ENCODE data around the gene IFNL4. TPM values are rescaled to one million over a fixed set of nuclear protein-coding genes. Genes with fewer than 3 reads are reported as not detected.

Gene IFNL4
- polyA plus RNA-seq, 3 donors = not detected

DNA sequence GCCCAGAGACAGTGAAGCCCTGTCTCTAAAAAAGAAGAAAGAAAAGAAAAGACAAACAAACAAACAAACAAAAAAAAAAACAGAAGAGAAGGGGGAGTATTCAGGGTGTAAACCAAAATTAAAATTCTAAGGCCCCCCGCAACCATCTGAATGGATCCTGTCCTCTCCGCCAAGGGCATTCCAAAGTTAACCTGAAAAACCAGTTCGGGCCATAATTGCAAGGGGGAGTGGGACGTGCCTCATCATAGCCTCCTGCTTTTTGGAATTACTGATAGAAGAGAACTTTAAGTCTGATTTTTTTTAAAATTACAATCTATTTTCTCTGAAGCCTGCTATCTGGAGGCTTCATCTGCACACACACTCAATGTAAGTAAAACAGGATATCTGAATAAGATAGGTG, 13.8 kb upstream of the IFNL4 start:
- H3K27me3 ChIP-seq (ENCODE audit: control insufficient read depth in 2 of 2, insufficient read depth in 2 of 2, low read length in 2 of 2) = peaks cover 25 to 41% of the 10 kb centered on the region in 2 donors
- intact Hi-C loops (cut with micrococcal nuclease) = no loop called here
- TF ChIP-seq, protein P1, sequence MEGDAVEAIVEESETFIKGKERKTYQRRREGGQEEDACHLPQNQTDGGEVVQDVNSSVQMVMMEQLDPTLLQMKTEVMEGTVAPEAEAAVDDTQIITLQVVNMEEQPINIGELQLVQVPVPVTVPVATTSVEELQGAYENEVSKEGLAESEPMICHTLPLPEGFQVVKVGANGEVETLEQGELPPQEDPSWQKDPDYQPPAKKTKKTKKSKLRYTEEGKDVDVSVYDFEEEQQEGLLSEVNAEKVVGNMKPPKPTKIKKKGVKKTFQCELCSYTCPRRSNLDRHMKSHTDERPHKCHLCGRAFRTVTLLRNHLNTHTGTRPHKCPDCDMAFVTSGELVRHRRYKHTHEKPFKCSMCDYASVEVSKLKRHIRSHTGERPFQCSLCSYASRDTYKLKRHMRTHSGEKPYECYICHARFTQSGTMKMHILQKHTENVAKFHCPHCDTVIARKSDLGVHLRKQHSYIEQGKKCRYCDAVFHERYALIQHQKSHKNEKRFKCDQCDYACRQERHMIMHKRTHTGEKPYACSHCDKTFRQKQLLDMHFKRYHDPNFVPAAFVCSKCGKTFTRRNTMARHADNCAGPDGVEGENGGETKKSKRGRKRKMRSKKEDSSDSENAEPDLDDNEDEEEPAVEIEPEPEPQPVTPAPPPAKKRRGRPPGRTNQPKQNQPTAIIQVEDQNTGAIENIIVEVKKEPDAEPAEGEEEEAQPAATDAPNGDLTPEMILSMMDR (IDR thresholded peaks at IDR 0.05) = no peak
- H3K9ac ChIP-seq (ENCODE audit: insufficient read depth, low read length, poor library complexity, severe bottlenecking) = no peak overlapping the region
- H3K9me3 ChIP-seq (replicated peaks in 1 of 2; ENCODE audit: control insufficient read depth in 1 of 2, insufficient read depth in 1 of 2, low read length in 2 of 2) = no peaks in the 10 kb centered on the region
- no CpG with 5 or more reads among the region's 4 CpGs for WGBS (ENCODE audit: insufficient coverage)
- H3K4me2 ChIP-seq (replicated peaks; ENCODE audit: extremely low read depth, low read length, poor library complexity, severe bottlenecking) = no peak overlapping the region
- Mint-ChIP-seq H3K27ac (peak overlapping the region in 1 of 7 donors; percentile 33), H3K4me3 (peak overlapping the region in 1 of 2 donors; percentile 39), H3K9me3 (peaks cover 0 to 7% (median 0%) of the 10 kb centered on the region in 7 donors), H3K4me1 (no peaks in the 10 kb centered on the region), H3K36me3 (no peaks in the 10 kb centered on the region), H3K27me3 (ENCODE audit: low read depth in 3 of 3) (peaks cover 41 to 49% (median 43%) of the 10 kb centered on the region in 3 donors)
- no peaks in the 10 kb centered on the region for H3K79me2 ChIP-seq (ENCODE audit: insufficient read depth, low read length)
- no peak overlapping the region for H3K27ac ChIP-seq (ENCODE audit: low read depth in 1 of 2, low read length in 2 of 2)
- H4K20me1 ChIP-seq (ENCODE audit: insufficient read depth, low read length) = no peaks in the 10 kb centered on the region
- DNase-seq = no peak
- H3K36me3 ChIP-seq (replicated peaks in 1 of 2; ENCODE audit: control insufficient read depth in 1 of 2, insufficient read depth in 2 of 2, low read length in 2 of 2) = no peaks in the 10 kb centered on the region
- H2AFZ ChIP-seq (ENCODE audit: insufficient read depth, low read depth, low read length, poor library complexity, severe bottlenecking) = no peak overlapping the region
- no peak overlapping the region for H3K4me3 ChIP-seq (replicated peaks in 1 of 3; ENCODE audit: low read depth in 2 of 3, low read length in 3 of 3)
- H3K4me1 ChIP-seq (ENCODE audit: control insufficient read depth in 1 of 2, insufficient read depth in 2 of 2, low read length in 2 of 2) = no peaks in the 10 kb centered on the region

DNA sequence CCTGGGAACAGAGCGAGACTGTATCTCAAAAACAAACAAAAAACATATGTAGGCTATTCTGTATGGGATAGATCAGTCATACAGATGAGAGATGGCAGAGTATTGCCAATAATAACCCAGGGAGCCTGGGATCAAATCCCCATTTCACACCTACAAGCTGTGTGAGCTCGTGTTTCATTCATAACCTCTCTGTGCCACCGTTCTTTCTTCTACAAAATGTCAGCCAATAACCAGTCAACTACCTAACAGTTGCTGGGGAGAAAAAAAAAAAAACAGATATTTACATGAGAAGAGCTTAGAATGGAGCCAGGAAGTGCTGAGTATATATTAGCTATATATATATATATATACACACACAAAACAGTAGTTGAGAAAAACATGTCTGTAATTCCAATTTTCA, 13.0 kb upstream of the IFNL4 start:
- Histone ChIP-seq H3K4me2 (replicated peaks; ENCODE audit: extremely low read depth, low read length, poor library complexity, severe bottlenecking) (no peak overlapping the region), H3K4me3 (replicated peaks in 1 of 3; ENCODE audit: low read depth in 2 of 3, low read length in 3 of 3) (no peak overlapping the region), H3K9ac (ENCODE audit: insufficient read depth, low read length, poor library complexity, severe bottlenecking) (no peak overlapping the region), H2AFZ (ENCODE audit: insufficient read depth, low read depth, low read length, poor library complexity, severe bottlenecking) (no peak overlapping the region), H3K27ac (ENCODE audit: low read depth in 1 of 2, low read length in 2 of 2) (no peak overlapping the region), H3K79me2 (ENCODE audit: insufficient read depth, low read length) (no peaks in the 10 kb centered on the region), H3K36me3 (replicated peaks in 1 of 2; ENCODE audit: control insufficient read depth in 1 of 2, insufficient read depth in 2 of 2, low read length in 2 of 2) (no peaks in the 10 kb centered on the region), H3K27me3 (ENCODE audit: control insufficient read depth in 2 of 2, insufficient read depth in 2 of 2, low read length in 2 of 2) (peaks cover 25 to 41% of the 10 kb centered on the region in 2 donors), H4K20me1 (ENCODE audit: insufficient read depth, low read length) (no peaks in the 10 kb centered on the region), H3K9me3 (replicated peaks in 1 of 2; ENCODE audit: control insufficient read depth in 1 of 2, insufficient read depth in 1 of 2, low read length in 2 of 2) (no peaks in the 10 kb centered on the region), H3K4me1 (ENCODE audit: control insufficient read depth in 1 of 2, insufficient read depth in 2 of 2, low read length in 2 of 2) (no peaks in the 10 kb centered on the region)
- Mint-ChIP-seq H3K4me3 (no peak overlapping the region), H3K9me3 (peaks cover 0 to 8% (median 0%) of the 10 kb centered on the region in 7 donors), H3K27ac (no peak overlapping the region), H3K27me3 (ENCODE audit: low read depth in 3 of 3) (peaks cover 36 to 47% (median 39%) of the 10 kb centered on the region in 3 donors), H3K36me3 (no peaks in the 10 kb centered on the region), H3K4me1 (no peaks in the 10 kb centered on the region)
- TF ChIP-seq, protein P1 (IDR thresholded peaks at IDR 0.05) = no peak
- WGBS (ENCODE audit: insufficient coverage) = no CpG with 5 or more reads among the region's 3 CpGs
- no peak for DNase-seq
- intact Hi-C loops (cut with micrococcal nuclease) = no loop called here

Data from CD14-positive monocyte (primary cell).